Measurements from ENCODE around the gene SLC35F4. TPM values are rescaled to one million over a fixed set of nuclear protein-coding genes. Genes with fewer than 3 reads are reported as not detected.

The SLC35F4 gene
- total RNA-seq, 1 donor from 2014 or later = not detected

- Histone ChIP-seq H3K36me3 (no peaks in the 10 kb centered on the region), H3K9me3 (no peaks in the 10 kb centered on the region), H3K27ac (no peak overlapping the region), H3K4me1 (no peaks in the 10 kb centered on the region), H3K27me3 (no peaks in the 10 kb centered on the region), H3K4me3 (no peak overlapping the region)
- no peak for TF ChIP-seq POLR2A (IDR thresholded peaks at IDR 0.05)
- DNase-seq (ENCODE audit: extremely low spot score in 2 of 2) = no peak
- intact Hi-C loops (cut with DNase I) = no loop called here
Observed at GRCh38 chr14:57582746-57583145, 283.1 kb downstream of the SLC35F4 start.

GRCh38 chr14:57578801-57579200 lies 287.1 kb downstream of the SLC35F4 start:
- Histone ChIP-seq H3K27ac (no peak overlapping the region), H3K4me3 (no peak overlapping the region), H3K9me3 (no peaks in the 10 kb centered on the region), H3K27me3 (no peaks in the 10 kb centered on the region), H3K4me1 (no peaks in the 10 kb centered on the region), H3K36me3 (no peaks in the 10 kb centered on the region)
- intact Hi-C loops (cut with DNase I) = no loop called here
- no peak for TF ChIP-seq CTCF (IDR thresholded peaks at IDR 0.05)
- no peak for DNase-seq (ENCODE audit: extremely low spot score in 2 of 2)

- intact Hi-C loops (cut with DNase I) = no loop called here
Observed at GRCh38 chr14:57576498-57576897, 289.4 kb downstream of the SLC35F4 start.

GRCh38 chr14:57575482-57575881 lies 290.4 kb downstream of the SLC35F4 start:
- Histone ChIP-seq H3K27me3 (no peaks in the 10 kb centered on the region), H3K4me1 (no peaks in the 10 kb centered on the region), H3K27ac (no peak overlapping the region), H3K36me3 (no peaks in the 10 kb centered on the region), H3K9me3 (no peaks in the 10 kb centered on the region), H3K4me3 (no peak overlapping the region)
- TF ChIP-seq POLR2AphosphoS5 (IDR thresholded peaks at IDR 0.05; ENCODE audit: insufficient read depth in 1 of 2, low read depth in 1 of 2) = no peak
- TF ChIP-seq CTCF (IDR thresholded peaks at IDR 0.05) = no peak
- no peak for TF ChIP-seq POLR2A (IDR thresholded peaks at IDR 0.05)
- intact Hi-C loops (cut with DNase I) = no loop called here
- DNase-seq (ENCODE audit: extremely low spot score in 2 of 2) = no peak

More at GRCh38 chr14:57576498-57576897, 289.4 kb downstream of the SLC35F4 start:
- no peak overlapping the region for H3K27ac ChIP-seq
- no peaks in the 10 kb centered on the region for H3K9me3 ChIP-seq
- no peak for DNase-seq (ENCODE audit: extremely low spot score in 2 of 2)
- H3K4me3 ChIP-seq = no peak overlapping the region
- H3K4me1 ChIP-seq = no peaks in the 10 kb centered on the region
- H3K27me3 ChIP-seq = no peaks in the 10 kb centered on the region
- TF ChIP-seq POLR2A (IDR thresholded peaks at IDR 0.05) = no peak
- TF ChIP-seq CTCF (IDR thresholded peaks at IDR 0.05) = no peak
- TF ChIP-seq POLR2AphosphoS5 (IDR thresholded peaks at IDR 0.05; ENCODE audit: insufficient read depth in 1 of 2, low read depth in 1 of 2) = no peak
- no peaks in the 10 kb centered on the region for H3K36me3 ChIP-seq

GRCh38 chr14:57574617-57575288 lies 291.1 kb downstream of the SLC35F4 start:
- Histone ChIP-seq H3K4me1 (no peaks in the 10 kb centered on the region), H3K27ac (no peak overlapping the region), H3K4me3 (no peak overlapping the region), H3K36me3 (no peaks in the 10 kb centered on the region), H3K27me3 (no peaks in the 10 kb centered on the region), H3K9me3 (no peaks in the 10 kb centered on the region)
- no peak for DNase-seq (ENCODE audit: extremely low spot score in 2 of 2)
- intact Hi-C loops (cut with DNase I) = no loop called here
- TF ChIP-seq CTCF (IDR thresholded peaks at IDR 0.05) = no peak
- no peak for TF ChIP-seq POLR2A (IDR thresholded peaks at IDR 0.05)
- no peak for TF ChIP-seq POLR2AphosphoS5 (IDR thresholded peaks at IDR 0.05; ENCODE audit: insufficient read depth in 1 of 2, low read depth in 1 of 2)

All from vagina (tissue), 2 donors.